ENCODE results near the gene SMIM45.

SMIM45 gene

GRCh38 chr22:41983513-41984405, 31.8 kb downstream of the SMIM45 start:
- peaks cover 0 to 7% of the 10 kb centered on the region in 2 donors for H3K27me3 ChIP-seq (ENCODE audit: control insufficient read depth in 1 of 2, insufficient read depth in 2 of 2, low read length in 2 of 2)
- no peak overlapping the region for H3K27ac ChIP-seq (ENCODE audit: low read depth, low read length)
- no peak overlapping the region for H3K9ac ChIP-seq (ENCODE audit: low read depth in 1 of 2, low read length in 2 of 2)

GRCh38 chr22:41987276-41987675, 35.3 kb downstream of the SMIM45 start:
- H3K4me3 ChIP-seq (ENCODE audit: low read depth in 1 of 2, low read length in 2 of 2): no peak overlapping the region
- H3K4me1 ChIP-seq (ENCODE audit: control insufficient read depth in 1 of 2, insufficient read depth in 2 of 2, low read length in 2 of 2): no peaks in the 10 kb centered on the region
- no peaks in the 10 kb centered on the region for H3K27me3 ChIP-seq (ENCODE audit: control insufficient read depth in 1 of 2, insufficient read depth in 2 of 2, low read length in 2 of 2)
- H3K9ac ChIP-seq (ENCODE audit: low read depth in 1 of 2, low read length in 2 of 2): no peak overlapping the region
- H3K36me3 ChIP-seq (ENCODE audit: control insufficient read depth in 1 of 2, insufficient read depth in 2 of 2, low read length in 2 of 2): no peaks in the 10 kb centered on the region
- no peaks in the 10 kb centered on the region for H3K9me3 ChIP-seq (ENCODE audit: control insufficient read depth in 1 of 2, low read length in 2 of 2)
- no peak overlapping the region for H3K27ac ChIP-seq (ENCODE audit: low read depth, low read length)

More at GRCh38 chr22:41983513-41984405, 31.8 kb downstream of the SMIM45 start:
- Histone ChIP-seq H3K36me3 (ENCODE audit: control insufficient read depth in 1 of 2, insufficient read depth in 2 of 2, low read length in 2 of 2) (no peaks in the 10 kb centered on the region), H3K9me3 (ENCODE audit: control insufficient read depth in 1 of 2, low read length in 2 of 2) (no peaks in the 10 kb centered on the region), H3K4me3 (ENCODE audit: low read depth in 1 of 2, low read length in 2 of 2) (no peak overlapping the region), H3K4me1 (ENCODE audit: control insufficient read depth in 1 of 2, insufficient read depth in 2 of 2, low read length in 2 of 2) (no peaks in the 10 kb centered on the region)

- no peak overlapping the region for H3K4me3 ChIP-seq (ENCODE audit: low read depth in 1 of 2, low read length in 2 of 2)
- no peaks in the 10 kb centered on the region for H3K36me3 ChIP-seq (ENCODE audit: control insufficient read depth in 1 of 2, insufficient read depth in 2 of 2, low read length in 2 of 2)
- no peak overlapping the region for H3K27ac ChIP-seq (ENCODE audit: low read depth, low read length)
These were observed 37.3 kb downstream of the SMIM45 start for GRCh38 chr22:41989246-41989645.

GRCh38 chr22:41991111-41991510, 39.2 kb downstream of the SMIM45 start:
- H3K36me3 ChIP-seq (ENCODE audit: control insufficient read depth in 1 of 2, insufficient read depth in 2 of 2, low read length in 2 of 2): no peaks in the 10 kb centered on the region
- H3K9ac ChIP-seq (ENCODE audit: low read depth in 1 of 2, low read length in 2 of 2): no peak overlapping the region
- H3K27me3 ChIP-seq (ENCODE audit: control insufficient read depth in 1 of 2, insufficient read depth in 2 of 2, low read length in 2 of 2): no peaks in the 10 kb centered on the region
- no peak overlapping the region for H3K27ac ChIP-seq (ENCODE audit: low read depth, low read length)
- no peak overlapping the region for H3K4me3 ChIP-seq (ENCODE audit: low read depth in 1 of 2, low read length in 2 of 2)
- no peaks in the 10 kb centered on the region for H3K9me3 ChIP-seq (ENCODE audit: control insufficient read depth in 1 of 2, low read length in 2 of 2)
- no peaks in the 10 kb centered on the region for H3K4me1 ChIP-seq (ENCODE audit: control insufficient read depth in 1 of 2, insufficient read depth in 2 of 2, low read length in 2 of 2)

More at GRCh38 chr22:41989246-41989645, 37.3 kb downstream of the SMIM45 start:
- no peak overlapping the region for H3K9ac ChIP-seq (ENCODE audit: low read depth in 1 of 2, low read length in 2 of 2)
- H3K27me3 ChIP-seq (ENCODE audit: control insufficient read depth in 1 of 2, insufficient read depth in 2 of 2, low read length in 2 of 2): no peaks in the 10 kb centered on the region
- no peaks in the 10 kb centered on the region for H3K4me1 ChIP-seq (ENCODE audit: control insufficient read depth in 1 of 2, insufficient read depth in 2 of 2, low read length in 2 of 2)
- H3K9me3 ChIP-seq (ENCODE audit: control insufficient read depth in 1 of 2, low read length in 2 of 2): no peaks in the 10 kb centered on the region

- no peak overlapping the region for H3K9ac ChIP-seq (ENCODE audit: low read depth in 1 of 2, low read length in 2 of 2)
- no peaks in the 10 kb centered on the region for H3K9me3 ChIP-seq (ENCODE audit: control insufficient read depth in 1 of 2, low read length in 2 of 2)
- H3K4me1 ChIP-seq (ENCODE audit: control insufficient read depth in 1 of 2, insufficient read depth in 2 of 2, low read length in 2 of 2): no peaks in the 10 kb centered on the region
- no peaks in the 10 kb centered on the region for H3K36me3 ChIP-seq (ENCODE audit: control insufficient read depth in 1 of 2, insufficient read depth in 2 of 2, low read length in 2 of 2)
- H3K4me3 ChIP-seq (ENCODE audit: low read depth in 1 of 2, low read length in 2 of 2): no peak overlapping the region
- H3K27ac ChIP-seq (ENCODE audit: low read depth, low read length): no peak overlapping the region
- H3K27me3 ChIP-seq (ENCODE audit: control insufficient read depth in 1 of 2, insufficient read depth in 2 of 2, low read length in 2 of 2): no peaks in the 10 kb centered on the region
These were observed 40.5 kb downstream of the SMIM45 start for GRCh38 chr22:41992496-41992895.

- H3K27me3 ChIP-seq (ENCODE audit: control insufficient read depth in 1 of 2, insufficient read depth in 2 of 2, low read length in 2 of 2): no peaks in the 10 kb centered on the region
- H3K9ac ChIP-seq (ENCODE audit: low read depth in 1 of 2, low read length in 2 of 2): no peak overlapping the region
- H3K27ac ChIP-seq (ENCODE audit: low read depth, low read length): no peak overlapping the region
These were observed 43.3 kb downstream of the SMIM45 start for GRCh38 chr22:41995211-41995610.

GRCh38 chr22:41996826-41997225, 44.9 kb downstream of the SMIM45 start:
- Histone ChIP-seq H3K4me1 (ENCODE audit: control insufficient read depth in 1 of 2, insufficient read depth in 2 of 2, low read length in 2 of 2) (peaks cover 6 to 8% of the 10 kb centered on the region in 2 donors), H3K9me3 (ENCODE audit: control insufficient read depth in 1 of 2, low read length in 2 of 2) (no peaks in the 10 kb centered on the region), H3K9ac (ENCODE audit: low read depth in 1 of 2, low read length in 2 of 2) (no peak overlapping the region), H3K4me3 (ENCODE audit: low read depth in 1 of 2, low read length in 2 of 2) (no peak overlapping the region), H3K36me3 (ENCODE audit: control insufficient read depth in 1 of 2, insufficient read depth in 2 of 2, low read length in 2 of 2) (peaks cover 0 to 6% of the 10 kb centered on the region in 2 donors), H3K27me3 (ENCODE audit: control insufficient read depth in 1 of 2, insufficient read depth in 2 of 2, low read length in 2 of 2) (no peaks in the 10 kb centered on the region), H3K27ac (ENCODE audit: low read depth, low read length) (no peak overlapping the region)

More at GRCh38 chr22:41995211-41995610, 43.3 kb downstream of the SMIM45 start:
- no peaks in the 10 kb centered on the region for H3K9me3 ChIP-seq (ENCODE audit: control insufficient read depth in 1 of 2, low read length in 2 of 2)
- H3K4me3 ChIP-seq (ENCODE audit: low read depth in 1 of 2, low read length in 2 of 2): no peak overlapping the region
- H3K36me3 ChIP-seq (ENCODE audit: control insufficient read depth in 1 of 2, insufficient read depth in 2 of 2, low read length in 2 of 2): no peaks in the 10 kb centered on the region
- H3K4me1 ChIP-seq (ENCODE audit: control insufficient read depth in 1 of 2, insufficient read depth in 2 of 2, low read length in 2 of 2): peaks cover 6 to 8% of the 10 kb centered on the region in 2 donors

- H3K4me3 ChIP-seq (ENCODE audit: low read depth in 1 of 2, low read length in 2 of 2): peak within 1 kb of the TSS; percentile 82 to 85
- no peaks in the 10 kb centered on the region for H3K27me3 ChIP-seq (ENCODE audit: control insufficient read depth in 1 of 2, insufficient read depth in 2 of 2, low read length in 2 of 2)
- peaks cover 0 to 6% of the 10 kb centered on the region in 2 donors for H3K36me3 ChIP-seq (ENCODE audit: control insufficient read depth in 1 of 2, insufficient read depth in 2 of 2, low read length in 2 of 2)
- H3K9me3 ChIP-seq (ENCODE audit: control insufficient read depth in 1 of 2, low read length in 2 of 2): no peaks in the 10 kb centered on the region
- peaks cover 6 to 8% of the 10 kb centered on the region in 2 donors for H3K4me1 ChIP-seq (ENCODE audit: control insufficient read depth in 1 of 2, insufficient read depth in 2 of 2, low read length in 2 of 2)
- no peak within 1 kb of the TSS for H3K27ac ChIP-seq (ENCODE audit: low read depth, low read length)
- H3K9ac ChIP-seq (ENCODE audit: low read depth in 1 of 2, low read length in 2 of 2): peak within 1 kb of the TSS; percentile 52 to 63
These were observed 46.7 kb downstream of the SMIM45 start, which contains the start of gene WBP2NL for GRCh38 chr22:41998361-41999261. Gene WBP2NL, plus strand, starts transcription at chr22:41998788. Its CDS starts 31 bp downstream, at chr22:41998819.

GRCh38 chr22:42000466-42000865, 48.5 kb downstream of the SMIM45 start:
- H3K4me3 ChIP-seq (ENCODE audit: low read depth in 1 of 2, low read length in 2 of 2): no peak overlapping the region
- no peaks in the 10 kb centered on the region for H3K9me3 ChIP-seq (ENCODE audit: control insufficient read depth in 1 of 2, low read length in 2 of 2)
- H3K27ac ChIP-seq (ENCODE audit: low read depth, low read length): no peak overlapping the region
- no peak overlapping the region for H3K9ac ChIP-seq (ENCODE audit: low read depth in 1 of 2, low read length in 2 of 2)
- H3K27me3 ChIP-seq (ENCODE audit: control insufficient read depth in 1 of 2, insufficient read depth in 2 of 2, low read length in 2 of 2): no peaks in the 10 kb centered on the region
- H3K4me1 ChIP-seq (ENCODE audit: control insufficient read depth in 1 of 2, insufficient read depth in 2 of 2, low read length in 2 of 2): peaks cover 6 to 8% of the 10 kb centered on the region in 2 donors
- peaks cover 0 to 6% of the 10 kb centered on the region in 2 donors for H3K36me3 ChIP-seq (ENCODE audit: control insufficient read depth in 1 of 2, insufficient read depth in 2 of 2, low read length in 2 of 2)

Measured in duodenal mucosa (tissue), 2 donors.